ENCODE measurements around the gene PTTG1IP.

Gene PTTG1IP

GRCh38 chr21:44873356-44874239, at the start of gene PTTG1IP:
Gene PTTG1IP, minus strand, starts transcription at chr21:44873690. Its CDS starts 74 bp downstream, at chr21:44873616.
- no peaks in the 10 kb centered on the region for H3K9me3 Mint-ChIP-seq
- H3K36me3 Mint-ChIP-seq (ENCODE audit: low read depth) = peaks cover 4% of the 10 kb centered on the region
- ATAC-seq = peak; percentile 73
- peak; percentile 100 for DNase-seq
- peaks cover 62% of the 10 kb centered on the region for H3K4me1 Mint-ChIP-seq
- H3K27me3 Mint-ChIP-seq = peaks cover 2% of the 10 kb centered on the region
- peak within 1 kb of the TSS; percentile 91 for H3K27ac Mint-ChIP-seq
- peak within 1 kb of the TSS; percentile 87 for H3K4me3 Mint-ChIP-seq

- no peak for DNase-seq
- Mint-ChIP-seq H3K4me1 (peaks cover 85% of the 10 kb centered on the region), H3K9me3 (no peaks in the 10 kb centered on the region), H3K4me3 (peak overlapping the region; percentile 100), H3K27ac (peak overlapping the region; percentile 95), H3K27me3 (no peaks in the 10 kb centered on the region), H3K36me3 (ENCODE audit: low read depth) (peaks cover 26% of the 10 kb centered on the region)
- no peak for ATAC-seq
Observed at GRCh38 chr21:44921928-44922327, 48.4 kb upstream of the PTTG1IP start.

GRCh38 chr21:44920694-44921604, 47.5 kb upstream of the PTTG1IP start, which contains the start of gene ITGB2:
Gene ITGB2, minus strand, starts transcription at chr21:44920899. Its CDS starts 10,117 bp downstream, at chr21:44910782.
- peak within 1 kb of the TSS; percentile 100 for H3K4me3 Mint-ChIP-seq
- DNase-seq (peak; percentile 78), ATAC-seq (peak; percentile 88)
- peaks cover 30% of the 10 kb centered on the region for H3K36me3 Mint-ChIP-seq (ENCODE audit: low read depth)
- H3K27ac Mint-ChIP-seq = peak within 1 kb of the TSS; percentile 95
- H3K27me3 Mint-ChIP-seq = no peaks in the 10 kb centered on the region
- no peaks in the 10 kb centered on the region for H3K9me3 Mint-ChIP-seq
- H3K4me1 Mint-ChIP-seq = peaks cover 83% of the 10 kb centered on the region

- no peaks in the 10 kb centered on the region for H3K27me3 Mint-ChIP-seq
- peak overlapping the region; percentile 95 for H3K27ac Mint-ChIP-seq
- H3K9me3 Mint-ChIP-seq = no peaks in the 10 kb centered on the region
- H3K4me3 Mint-ChIP-seq = peak overlapping the region; percentile 100
- H3K36me3 Mint-ChIP-seq (ENCODE audit: low read depth) = peaks cover 33% of the 10 kb centered on the region
- no peak for DNase-seq
- peaks cover 81% of the 10 kb centered on the region for H3K4me1 Mint-ChIP-seq
- ATAC-seq = peak; percentile 27
Observed at GRCh38 chr21:44919913-44920693, 46.6 kb upstream of the PTTG1IP start.

GRCh38 chr21:44919111-44919912, 45.8 kb upstream of the PTTG1IP start:
- no peaks in the 10 kb centered on the region for H3K9me3 Mint-ChIP-seq
- ATAC-seq (no peak), DNase-seq (no peak)
- H3K4me1 Mint-ChIP-seq = peaks cover 81% of the 10 kb centered on the region
- H3K27ac Mint-ChIP-seq = peak overlapping the region; percentile 95
- peak overlapping the region; percentile 100 for H3K4me3 Mint-ChIP-seq
- H3K36me3 Mint-ChIP-seq (ENCODE audit: low read depth) = peaks cover 33% of the 10 kb centered on the region
- H3K27me3 Mint-ChIP-seq = no peaks in the 10 kb centered on the region

- H3K4me1 Mint-ChIP-seq = peaks cover 80% of the 10 kb centered on the region
- H3K27me3 Mint-ChIP-seq = no peaks in the 10 kb centered on the region
- H3K27ac Mint-ChIP-seq = peak overlapping the region; percentile 70
- H3K36me3 Mint-ChIP-seq (ENCODE audit: low read depth) = peaks cover 29% of the 10 kb centered on the region
- ATAC-seq = no peak
- peak overlapping the region; percentile 100 for H3K4me3 Mint-ChIP-seq
- no peak for DNase-seq
- H3K9me3 Mint-ChIP-seq = no peaks in the 10 kb centered on the region
Observed at GRCh38 chr21:44918581-44919033, 45.1 kb upstream of the PTTG1IP start.

GRCh38 chr21:44918107-44918470, 44.6 kb upstream of the PTTG1IP start:
- Mint-ChIP-seq H3K4me3 (peak overlapping the region; percentile 100), H3K36me3 (ENCODE audit: low read depth) (peaks cover 29% of the 10 kb centered on the region), H3K27ac (no peak overlapping the region), H3K27me3 (no peaks in the 10 kb centered on the region), H3K4me1 (peaks cover 80% of the 10 kb centered on the region), H3K9me3 (no peaks in the 10 kb centered on the region)
- ATAC-seq (no peak), DNase-seq (no peak)

GRCh38 chr21:44917446-44918106, 44.1 kb upstream of the PTTG1IP start:
- ATAC-seq (no peak), DNase-seq (no peak)
- Mint-ChIP-seq H3K9me3 (no peaks in the 10 kb centered on the region), H3K36me3 (ENCODE audit: low read depth) (peaks cover 29% of the 10 kb centered on the region), H3K4me3 (peak overlapping the region; percentile 100), H3K27ac (peak overlapping the region; percentile 70), H3K4me1 (peaks cover 76% of the 10 kb centered on the region), H3K27me3 (no peaks in the 10 kb centered on the region)

GRCh38 chr21:44916965-44917364, 43.5 kb upstream of the PTTG1IP start:
- Mint-ChIP-seq H3K4me1 (peaks cover 77% of the 10 kb centered on the region), H3K36me3 (ENCODE audit: low read depth) (peaks cover 29% of the 10 kb centered on the region), H3K9me3 (no peaks in the 10 kb centered on the region), H3K27ac (peak overlapping the region; percentile 70), H3K27me3 (no peaks in the 10 kb centered on the region), H3K4me3 (peak overlapping the region; percentile 100)
- DNase-seq = no peak
- ATAC-seq = no peak

- ATAC-seq = peak; percentile 64
- Mint-ChIP-seq H3K27me3 (no peaks in the 10 kb centered on the region), H3K4me1 (peaks cover 79% of the 10 kb centered on the region), H3K4me3 (peak overlapping the region; percentile 66), H3K36me3 (ENCODE audit: low read depth) (peaks cover 29% of the 10 kb centered on the region), H3K9me3 (no peaks in the 10 kb centered on the region), H3K27ac (peak overlapping the region; percentile 79)
- peak; percentile 73 for DNase-seq
Observed at GRCh38 chr21:44914176-44914874, 40.8 kb upstream of the PTTG1IP start.

- Mint-ChIP-seq H3K9me3 (no peaks in the 10 kb centered on the region), H3K4me1 (peaks cover 82% of the 10 kb centered on the region), H3K27ac (peak overlapping the region; percentile 79), H3K36me3 (ENCODE audit: low read depth) (peaks cover 33% of the 10 kb centered on the region), H3K27me3 (no peaks in the 10 kb centered on the region), H3K4me3 (peak overlapping the region; percentile 66)
- ATAC-seq (no peak), DNase-seq (no peak)
Observed at GRCh38 chr21:44913425-44914175, 40.1 kb upstream of the PTTG1IP start.

Data from activated naive CD8-positive, alpha-beta T cell treated with anti-CD3 and anti-CD28 coated beads, Interleukin-2, amount 50 U/mL, for 24 hours (primary cell).